NCI-H128 (cell line): ENCODE data around the gene PPIG.
"Not testable (repeated sequence)": the region's sequence is repeated elsewhere in the genome, so short reads cannot be mapped to it uniquely, and the experiment has no call there.

ENCODE experiments used
- DNase-seq: peaks from one replicate; lab custom pipeline; 2025; ENCODE audit not compliant: unreplicated experiment; lab: John Stamatoyannopoulos, UW

Gene PPIG

GRCh38 chr2:169584005-169584877, at the start of gene PPIG:
Gene PPIG, plus strand, starts transcription at chr2:169584351. Its CDS starts 19,691 bp downstream, at chr2:169604042.
- peak; percentile 52 for DNase-seq

DNA sequence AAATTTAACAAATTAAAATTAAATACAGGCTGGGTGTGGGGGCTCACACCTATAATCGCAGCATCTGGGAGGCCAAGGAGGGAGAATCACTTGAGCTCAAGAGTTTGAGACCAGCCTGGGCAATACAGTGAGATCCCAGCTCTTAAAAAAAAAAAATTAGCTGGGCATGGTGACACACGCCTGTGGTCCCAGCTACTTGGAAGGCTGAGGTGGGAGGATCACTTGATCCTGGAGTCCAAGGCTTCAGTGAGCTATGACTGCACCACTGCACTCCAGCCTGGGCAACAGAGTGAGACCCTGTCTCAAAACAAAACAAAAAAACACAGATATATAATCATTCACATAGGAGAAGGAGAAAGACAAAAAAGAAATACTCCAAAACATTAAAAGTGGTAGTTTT, 44.7 kb upstream of the PPIG start:
- not testable (repeated sequence) for DNase-seq

DNA sequence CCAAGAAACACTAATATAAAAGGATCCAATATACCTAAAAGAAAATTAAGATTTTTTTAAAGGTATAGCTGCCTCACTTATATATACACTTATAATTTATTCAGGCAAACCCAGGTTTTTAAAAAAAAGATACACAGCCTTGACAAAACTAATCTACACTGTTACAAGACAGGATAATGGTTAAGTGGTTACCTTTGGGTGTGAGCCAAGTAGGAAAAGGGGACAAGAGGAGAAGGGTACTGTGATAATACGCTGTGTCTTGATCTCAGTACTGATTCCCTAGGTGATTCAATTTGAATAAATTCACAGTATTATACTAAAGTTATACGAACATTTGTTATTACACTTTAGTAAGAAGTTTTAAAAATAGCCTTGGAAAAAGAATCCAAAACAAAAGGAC, 44.0 kb upstream of the PPIG start:
- no peak for DNase-seq

- no peak for DNase-seq
These were observed 41.7 kb upstream of the PPIG start for GRCh38 chr2:169542433-169542832.

GRCh38 chr2:169546756-169547155, 37.4 kb upstream of the PPIG start:
- no peak for DNase-seq

- no peak for DNase-seq
These were observed 22.8 kb upstream of the PPIG start for GRCh38 chr2:169561364-169561763.

- DNase-seq = not testable (repeated sequence)
These were observed 22.1 kb upstream of the PPIG start for GRCh38 chr2:169562084-169562483.

DNA sequence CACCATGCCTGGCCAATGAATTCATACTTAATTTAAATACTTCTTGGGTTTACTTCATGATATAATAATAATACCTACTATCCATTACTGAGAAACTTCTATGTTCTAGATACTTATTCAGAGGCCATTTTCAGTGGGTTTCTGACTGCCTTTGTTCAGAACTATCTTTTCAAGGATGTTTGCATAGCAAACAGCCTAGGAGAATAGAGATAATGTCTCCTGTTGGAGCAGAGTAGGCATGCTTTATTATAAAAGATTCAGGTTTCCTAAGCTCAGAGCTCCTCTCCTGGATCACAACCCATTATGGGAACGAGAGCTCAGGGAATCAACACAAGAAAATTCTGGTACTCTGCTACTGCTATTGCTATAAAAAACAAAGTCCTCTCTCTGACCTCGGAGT, 21.6 kb upstream of the PPIG start:
- DNase-seq = no peak

DNA sequence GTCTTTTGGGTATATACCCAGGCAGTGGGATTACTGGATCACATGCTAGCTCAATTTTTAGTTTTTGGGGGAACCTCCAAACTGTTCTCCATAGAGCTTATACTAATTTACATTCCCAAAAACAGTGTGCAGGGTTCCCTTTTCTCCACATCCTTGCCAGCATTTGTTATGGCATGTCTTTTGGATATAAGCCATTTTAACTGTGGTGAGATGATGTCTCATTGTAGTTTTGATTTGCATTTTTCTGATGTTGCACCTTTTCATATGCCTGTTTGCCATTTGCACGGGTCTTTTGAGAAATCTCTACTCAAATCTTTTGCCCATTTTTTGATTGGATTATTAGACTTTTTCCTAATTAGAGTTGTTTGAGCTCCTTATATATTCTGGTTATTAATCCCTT, 18.5 kb upstream of the PPIG start:
- no peak for DNase-seq

DNA sequence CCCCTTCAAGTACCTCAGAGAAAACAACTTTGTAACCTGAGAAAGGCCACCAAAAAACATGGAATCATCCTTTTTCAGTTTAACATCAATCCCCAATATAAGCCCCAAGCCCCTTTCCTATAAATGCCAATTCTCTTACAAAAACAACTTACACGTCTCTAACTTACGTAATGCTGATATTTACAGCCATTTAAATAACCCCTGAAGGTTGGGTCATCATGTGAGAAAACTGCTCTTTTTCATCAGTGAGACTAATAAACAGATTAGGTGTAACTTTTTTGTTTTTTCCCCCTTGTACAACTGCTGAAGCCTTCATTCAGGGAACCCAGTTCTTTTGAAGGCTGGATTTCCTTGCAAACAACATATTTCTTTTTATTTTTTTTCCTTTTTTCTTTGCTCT, 14.2 kb upstream of the PPIG start:
- DNase-seq = no peak

DNA sequence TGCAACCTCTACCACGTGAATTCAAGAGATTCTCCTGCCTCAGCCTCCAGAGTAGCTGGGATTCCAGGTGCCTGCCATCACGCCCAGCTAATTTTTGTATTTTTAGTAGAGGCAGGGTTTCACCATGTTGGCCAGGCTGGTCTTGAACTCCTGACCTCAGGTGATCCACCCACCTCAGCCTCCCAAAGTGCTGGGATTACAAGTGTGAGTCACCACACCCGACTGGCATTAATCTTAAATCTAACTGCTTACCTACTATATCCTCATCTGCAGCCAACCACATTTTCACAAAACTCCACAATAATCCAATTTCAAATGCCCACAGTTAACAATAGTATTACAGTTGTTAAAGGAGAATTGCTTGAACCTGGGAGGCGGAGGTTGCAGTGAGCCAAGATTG, 13.4 kb upstream of the PPIG start:
- not testable (repeated sequence) for DNase-seq

DNA sequence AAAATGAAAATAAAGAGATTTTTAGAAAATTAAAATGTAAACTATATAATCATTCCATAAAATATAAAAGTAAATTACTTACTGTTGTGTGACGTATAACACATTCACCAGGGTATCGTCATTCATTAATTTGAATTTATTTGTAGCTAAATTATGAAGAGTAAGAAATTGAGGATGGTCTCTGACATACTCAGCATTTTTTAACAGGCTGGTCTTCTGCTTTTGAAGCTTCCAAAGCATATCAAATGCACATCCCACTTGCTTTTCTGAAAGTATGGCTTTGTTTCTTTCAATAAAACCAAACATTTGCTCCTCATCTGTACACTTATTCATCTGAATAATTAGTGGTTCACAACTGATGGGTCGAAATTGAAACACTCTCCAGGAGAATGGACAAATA, 12.6 kb upstream of the PPIG start:
- DNase-seq = no peak

GRCh38 chr2:169572189-169572588, 12.0 kb upstream of the PPIG start:
- DNase-seq = no peak

- DNase-seq = no peak
These were observed 11.4 kb upstream of the PPIG start for GRCh38 chr2:169572821-169573159.

DNA sequence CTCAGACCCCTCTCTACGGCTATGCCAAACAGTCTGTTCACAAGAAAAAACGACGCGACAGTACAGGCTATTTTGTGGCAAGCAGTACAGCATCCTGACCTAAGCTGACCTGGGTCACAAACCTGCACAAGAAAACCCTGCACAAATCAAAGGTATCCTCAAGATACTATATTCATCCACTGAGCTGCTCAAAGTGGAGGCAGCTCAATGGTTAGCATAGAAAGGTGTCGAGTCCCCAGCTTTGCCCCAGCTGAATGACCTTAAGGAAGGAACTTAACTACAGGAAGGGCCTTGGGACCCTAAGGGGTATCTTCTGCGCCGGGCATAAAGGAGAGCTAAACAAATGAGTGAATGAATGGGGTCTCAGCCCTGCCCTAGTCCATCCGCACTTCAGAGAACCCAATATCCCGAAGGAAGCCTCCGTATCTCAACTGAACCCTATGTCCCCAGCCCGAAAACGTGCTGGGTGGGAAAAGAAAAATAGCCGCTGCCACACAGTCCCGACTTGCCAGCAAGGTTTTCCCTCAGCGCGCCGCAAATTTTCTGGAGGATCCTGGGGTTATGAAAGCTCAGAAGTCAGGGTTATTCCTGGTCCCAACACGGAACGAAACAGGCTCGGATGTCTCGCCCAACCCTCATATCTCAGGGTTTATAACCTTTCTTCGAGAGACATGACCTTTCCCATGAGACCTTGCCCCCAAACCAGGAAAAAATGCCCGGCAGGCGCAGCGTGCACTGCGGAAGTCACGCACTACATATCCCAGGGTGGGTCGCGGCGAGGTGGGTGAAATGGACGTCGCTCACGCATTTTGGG, 10.8 kb upstream of the PPIG start, which contains the start of gene FASTKD1:
Gene FASTKD1 (minus strand): TSS at position 706 of the 814 bp plus-strand sequence. CDS start 1,836 bp downstream, outside the sequence.
- peak; percentile 77 for DNase-seq

DNA sequence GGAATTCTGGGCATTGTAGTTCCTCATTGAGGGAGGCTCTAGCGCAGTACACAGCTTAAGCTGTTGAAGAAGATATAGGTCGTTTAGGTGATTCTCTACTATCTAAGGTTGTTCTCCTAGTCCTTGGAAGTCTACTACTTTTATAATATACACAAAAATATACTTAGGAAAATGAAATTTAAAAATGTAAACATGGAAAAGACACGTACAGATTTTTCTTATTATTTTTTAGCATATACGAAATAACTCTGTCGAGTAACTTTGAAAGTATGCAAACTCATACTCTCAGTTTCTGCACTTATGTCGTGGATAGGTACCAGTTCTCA, 10.2 kb upstream of the PPIG start:
- no peak for DNase-seq

DNA sequence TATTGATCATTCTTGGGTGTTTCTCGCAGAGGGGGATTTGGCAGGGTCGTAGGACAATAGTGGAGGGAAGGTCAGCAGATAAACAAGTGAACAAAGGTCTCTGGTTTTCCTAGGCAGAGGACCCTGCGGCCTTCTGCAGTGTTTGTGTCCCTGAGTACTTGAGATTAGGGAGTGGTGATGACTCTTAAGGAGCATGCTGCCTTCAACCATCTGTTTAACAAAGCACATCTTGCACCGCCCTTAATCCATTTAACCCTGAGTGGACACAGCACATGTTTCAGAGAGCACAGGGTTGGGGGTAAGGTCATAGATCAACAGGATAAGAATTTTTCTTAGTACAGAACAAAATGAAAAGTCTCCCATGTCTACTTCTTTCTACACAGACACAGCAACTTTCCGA, 9.6 kb upstream of the PPIG start:
- not testable (repeated sequence) for DNase-seq

DNA sequence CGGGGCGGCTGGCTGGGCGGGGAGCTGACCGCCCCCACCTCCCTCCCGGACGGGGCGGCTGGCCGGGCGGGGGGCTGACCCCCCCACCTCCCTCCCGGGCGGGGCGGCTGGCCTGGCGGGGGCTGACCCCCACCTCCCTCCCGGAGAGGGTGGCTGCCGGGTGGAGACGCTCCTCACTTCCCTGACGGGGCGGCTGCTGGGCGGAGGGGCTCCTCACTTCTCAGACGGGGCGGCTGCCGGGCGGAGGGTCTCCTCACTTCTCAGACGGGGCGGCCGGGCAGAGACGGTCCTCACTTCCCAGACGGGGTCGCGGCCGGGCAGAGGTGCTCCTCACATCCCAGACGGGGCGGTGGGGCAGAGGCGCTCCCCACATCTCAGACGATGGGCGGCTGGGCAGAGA, 8.9 kb upstream of the PPIG start:
- DNase-seq = not testable (repeated sequence)

GRCh38 chr2:169579044-169579443, 5.1 kb upstream of the PPIG start:
- DNase-seq = no peak

DNA sequence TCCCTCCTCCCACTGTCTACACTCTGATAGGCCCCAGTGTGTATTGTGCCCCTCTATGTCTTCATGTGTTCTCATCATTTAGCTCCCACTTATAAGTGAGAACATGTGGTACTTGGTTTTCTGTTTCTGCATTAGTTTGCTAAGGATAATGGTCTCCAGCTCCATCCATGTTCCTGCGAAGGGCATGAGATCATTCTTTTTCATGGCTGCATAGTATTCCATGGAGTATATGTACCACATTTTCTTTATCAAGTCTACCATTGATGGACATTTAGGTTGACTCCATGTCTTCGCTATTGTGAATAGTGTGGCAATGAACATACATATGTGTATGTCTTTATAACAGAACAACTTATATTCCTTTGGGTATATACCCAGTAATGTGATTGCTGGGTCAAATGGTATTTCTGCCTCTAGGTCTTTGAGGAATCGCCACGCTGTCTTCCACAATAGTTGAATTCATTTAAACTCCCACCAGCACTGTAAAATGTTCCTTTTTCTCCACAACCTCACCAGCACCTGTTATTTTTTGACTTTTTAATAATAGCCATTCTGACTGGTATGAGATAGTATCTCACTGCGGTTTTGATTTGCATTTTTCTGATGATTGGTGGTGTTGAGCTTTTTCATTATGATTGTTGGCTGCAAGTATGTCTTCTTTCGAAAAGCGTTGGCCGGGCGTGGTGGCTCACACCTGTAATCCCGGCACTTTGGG, 1.4 kb upstream of the PPIG start:
- DNase-seq = not testable (repeated sequence)

GRCh38 chr2:169583518-169583917, 633 bp upstream of the PPIG start:
- no peak for DNase-seq

DNA sequence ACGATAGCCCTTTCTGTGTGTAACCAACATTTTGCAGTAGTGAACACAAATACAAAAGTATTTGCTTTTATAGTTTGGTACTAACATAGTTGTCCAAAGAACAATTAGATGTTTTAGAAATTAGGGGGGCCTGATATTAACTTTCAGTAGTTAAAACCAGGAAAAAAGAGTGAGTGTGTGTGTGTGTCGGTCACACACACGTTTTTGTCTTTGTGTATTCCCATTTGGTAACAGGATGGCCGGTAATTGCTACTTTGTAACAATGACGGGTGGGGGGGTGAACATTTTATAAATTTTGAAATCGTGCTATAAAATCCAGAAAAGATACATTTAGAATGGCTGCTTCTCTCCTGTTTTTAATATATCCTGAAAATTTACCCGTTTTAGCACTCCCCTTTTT, 1.5 kb downstream of the PPIG start:
- DNase-seq = no peak
